ENCODE data around the gene RABGAP1L. TPM values are rescaled to one million over a fixed set of nuclear protein-coding genes. Genes with fewer than 3 reads are reported as not detected.

RABGAP1L gene
- polyA plus RNA-seq, 3 donors: 35.2 to 75.3 (median 63.3) TPM

DNA sequence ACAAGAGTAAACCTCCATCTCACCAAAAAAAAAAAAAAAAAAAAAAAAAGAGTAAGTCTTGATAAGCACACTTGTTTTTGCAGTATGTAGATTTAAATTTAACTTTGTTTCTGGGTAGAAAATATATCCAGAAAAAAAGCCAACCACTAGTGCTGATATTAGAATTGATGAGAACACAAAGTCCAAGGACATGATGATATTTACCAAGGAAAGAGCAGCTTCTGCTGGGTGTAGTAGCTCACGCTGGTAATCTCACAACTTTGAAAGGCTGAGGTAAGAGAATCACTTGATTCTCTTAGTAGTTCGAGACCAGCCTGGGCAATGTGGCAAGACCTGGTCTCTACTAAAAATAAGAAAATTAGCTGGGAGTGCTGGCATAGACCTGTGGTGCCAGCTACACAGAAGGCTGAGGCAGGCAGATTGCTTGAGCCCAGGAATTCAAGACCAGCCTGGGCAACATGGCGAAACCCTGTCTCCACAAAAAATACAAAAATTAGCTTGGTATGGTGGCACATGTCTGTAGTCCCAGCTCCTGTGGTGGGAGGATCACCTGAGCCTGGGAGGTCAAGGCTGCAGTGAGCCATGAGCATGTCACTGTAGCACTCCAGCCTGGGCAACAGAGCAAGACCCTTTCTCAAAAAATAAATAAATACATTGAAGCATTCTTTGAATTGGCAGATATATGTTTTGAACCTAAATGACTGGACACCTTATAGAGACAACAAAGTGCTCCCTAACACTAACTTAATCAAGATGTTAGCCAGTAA, 776.8 kb downstream of the RABGAP1L start:
- Histone ChIP-seq H3K4me2 (replicated peaks; ENCODE audit: extremely low read depth, low read length, poor library complexity, severe bottlenecking) (no peak overlapping the region), H2AFZ (ENCODE audit: insufficient read depth, low read depth, low read length, poor library complexity, severe bottlenecking) (no peak overlapping the region), H3K4me1 (ENCODE audit: control insufficient read depth in 1 of 2, insufficient read depth in 2 of 2, low read length in 2 of 2) (peaks cover 19 to 31% of the 10 kb centered on the region in 2 donors), H3K27me3 (ENCODE audit: control insufficient read depth in 2 of 2, insufficient read depth in 2 of 2, low read length in 2 of 2) (no peaks in the 10 kb centered on the region), H3K9ac (ENCODE audit: insufficient read depth, low read length, poor library complexity, severe bottlenecking) (no peak overlapping the region), H3K9me3 (replicated peaks in 1 of 2; ENCODE audit: control insufficient read depth in 1 of 2, insufficient read depth in 1 of 2, low read length in 2 of 2) (no peaks in the 10 kb centered on the region), H3K27ac (ENCODE audit: low read depth in 1 of 2, low read length in 2 of 2) (no peak overlapping the region), H3K36me3 (replicated peaks in 1 of 2; ENCODE audit: control insufficient read depth in 1 of 2, insufficient read depth in 2 of 2, low read length in 2 of 2) (no peaks in the 10 kb centered on the region), H3K79me2 (ENCODE audit: insufficient read depth, low read length) (no peaks in the 10 kb centered on the region), H3K4me3 (replicated peaks in 1 of 3; ENCODE audit: low read depth in 2 of 3, low read length in 3 of 3) (no peak overlapping the region), H4K20me1 (ENCODE audit: insufficient read depth, low read length) (no peaks in the 10 kb centered on the region)
- TF ChIP-seq, protein P1, sequence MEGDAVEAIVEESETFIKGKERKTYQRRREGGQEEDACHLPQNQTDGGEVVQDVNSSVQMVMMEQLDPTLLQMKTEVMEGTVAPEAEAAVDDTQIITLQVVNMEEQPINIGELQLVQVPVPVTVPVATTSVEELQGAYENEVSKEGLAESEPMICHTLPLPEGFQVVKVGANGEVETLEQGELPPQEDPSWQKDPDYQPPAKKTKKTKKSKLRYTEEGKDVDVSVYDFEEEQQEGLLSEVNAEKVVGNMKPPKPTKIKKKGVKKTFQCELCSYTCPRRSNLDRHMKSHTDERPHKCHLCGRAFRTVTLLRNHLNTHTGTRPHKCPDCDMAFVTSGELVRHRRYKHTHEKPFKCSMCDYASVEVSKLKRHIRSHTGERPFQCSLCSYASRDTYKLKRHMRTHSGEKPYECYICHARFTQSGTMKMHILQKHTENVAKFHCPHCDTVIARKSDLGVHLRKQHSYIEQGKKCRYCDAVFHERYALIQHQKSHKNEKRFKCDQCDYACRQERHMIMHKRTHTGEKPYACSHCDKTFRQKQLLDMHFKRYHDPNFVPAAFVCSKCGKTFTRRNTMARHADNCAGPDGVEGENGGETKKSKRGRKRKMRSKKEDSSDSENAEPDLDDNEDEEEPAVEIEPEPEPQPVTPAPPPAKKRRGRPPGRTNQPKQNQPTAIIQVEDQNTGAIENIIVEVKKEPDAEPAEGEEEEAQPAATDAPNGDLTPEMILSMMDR (IDR thresholded peaks at IDR 0.05): no peak
- no peak overlapping the region for H3K4me3 Mint-ChIP-seq
- H3K36me3 Mint-ChIP-seq: peaks cover 4 to 8% of the 10 kb centered on the region in 2 donors
- intact Hi-C loops (cut with micrococcal nuclease): no loop called here
- WGBS (ENCODE audit: insufficient coverage): 92% methylated on average over 2 of the region's 3 CpGs
- DNase-seq: no peak
- H3K9me3 Mint-ChIP-seq: no peaks in the 10 kb centered on the region
- H3K27ac Mint-ChIP-seq: peak overlapping the region in 2 of 7 donors; percentile 8 to 18
- peaks cover 30% of the 10 kb centered on the region for H3K4me1 Mint-ChIP-seq
- no peaks in the 10 kb centered on the region for H3K27me3 Mint-ChIP-seq (ENCODE audit: low read depth in 3 of 3)

DNA sequence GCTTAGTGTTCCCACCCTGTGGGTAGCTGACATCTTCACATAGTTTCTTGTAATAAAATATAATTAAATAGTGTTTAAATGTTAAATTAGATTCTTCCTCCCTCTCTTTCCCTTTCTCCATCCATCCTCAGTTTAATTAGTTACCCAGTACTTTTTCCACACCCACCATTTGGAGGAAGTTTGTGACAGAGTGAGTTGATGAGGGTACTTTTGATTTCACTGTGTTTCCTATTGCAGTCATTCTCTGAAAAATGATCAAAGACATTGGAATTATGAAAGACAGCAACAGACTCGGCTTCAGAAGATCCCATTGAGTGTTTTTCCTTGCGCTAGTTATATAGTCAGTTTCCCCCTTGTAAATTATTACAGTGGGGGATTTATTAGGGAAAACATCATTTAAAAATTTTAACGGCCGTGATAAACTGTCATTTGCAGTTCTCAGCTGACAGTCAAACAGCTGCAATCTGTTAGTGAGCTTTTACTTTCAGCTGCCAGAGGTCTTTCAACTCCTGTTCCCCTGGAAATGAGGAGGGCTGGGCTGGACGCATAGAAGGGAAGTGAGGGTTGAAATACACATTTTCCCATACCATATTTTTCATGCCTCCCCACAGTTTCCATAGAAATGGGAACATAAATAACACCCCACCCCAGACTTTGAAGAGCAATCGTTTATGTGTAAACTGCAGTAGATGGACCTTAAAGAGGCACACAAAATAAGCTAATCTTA, 779.1 kb downstream of the RABGAP1L start:
- Mint-ChIP-seq H3K4me1 (peaks cover 51% of the 10 kb centered on the region), H3K27ac (peak overlapping the region; percentile 90 to 96 (median 94)), H3K27me3 (ENCODE audit: low read depth in 3 of 3) (no peaks in the 10 kb centered on the region), H3K36me3 (peaks cover 4 to 6% of the 10 kb centered on the region in 2 donors), H3K4me3 (peak overlapping the region; percentile 68 to 78), H3K9me3 (no peaks in the 10 kb centered on the region)
- Histone ChIP-seq H4K20me1 (ENCODE audit: insufficient read depth, low read length) (no peaks in the 10 kb centered on the region), H3K9me3 (replicated peaks in 1 of 2; ENCODE audit: control insufficient read depth in 1 of 2, insufficient read depth in 1 of 2, low read length in 2 of 2) (no peaks in the 10 kb centered on the region), H3K9ac (ENCODE audit: insufficient read depth, low read length, poor library complexity, severe bottlenecking) (peak overlapping the region; percentile 39), H3K4me2 (replicated peaks; ENCODE audit: extremely low read depth, low read length, poor library complexity, severe bottlenecking) (peak overlapping the region; percentile 72), H3K4me3 (replicated peaks in 1 of 3; ENCODE audit: low read depth in 2 of 3, low read length in 3 of 3) (peak overlapping the region; percentile 31 to 77 (median 72)), H3K27me3 (ENCODE audit: control insufficient read depth in 2 of 2, insufficient read depth in 2 of 2, low read length in 2 of 2) (no peaks in the 10 kb centered on the region), H3K79me2 (ENCODE audit: insufficient read depth, low read length) (no peaks in the 10 kb centered on the region), H2AFZ (ENCODE audit: insufficient read depth, low read depth, low read length, poor library complexity, severe bottlenecking) (peak overlapping the region; percentile 59), H3K36me3 (replicated peaks in 1 of 2; ENCODE audit: control insufficient read depth in 1 of 2, insufficient read depth in 2 of 2, low read length in 2 of 2) (no peaks in the 10 kb centered on the region), H3K4me1 (ENCODE audit: control insufficient read depth in 1 of 2, insufficient read depth in 2 of 2, low read length in 2 of 2) (peaks cover 42 to 54% of the 10 kb centered on the region in 2 donors), H3K27ac (ENCODE audit: low read depth in 1 of 2, low read length in 2 of 2) (peak overlapping the region; percentile 67 to 90)
- intact Hi-C loops (cut with micrococcal nuclease): no loop called here
- WGBS (ENCODE audit: insufficient coverage): no CpG with 5 or more reads among the region's 6 CpGs
- peak; percentile 45 to 68 (median 59) for DNase-seq
- TF ChIP-seq, protein P1 (IDR thresholded peaks at IDR 0.05): no peak

Data from CD14-positive monocyte (primary cell).